G401 (cell line): ENCODE data around the gene CTAG1B. TPM values are rescaled to one million over a fixed set of nuclear protein-coding genes. Genes with fewer than 3 reads are reported as not detected.
"Not testable (repeated sequence)": the region's sequence is repeated elsewhere in the genome, so short reads cannot be mapped to it uniquely, and the experiment has no call there.

Source experiments
- DNase-seq: peaks from one replicate; pipeline ENCODE4 v3.0.0-alpha.2; 2015; ENCODE audit warnings: low spot score
- in situ Hi-C: cut with HindIII; loops from 2 replicates; pipeline ENCODE4 v1.10.0; 2016; ENCODE audit warnings: low sequenced_read_pairs, mixed read lengths
- total RNA-seq: library from RNA; depleted of rRNA; stranded (reverse); fragments of >200 nt; shearing (Covaris generic); gene quantifications from 2 replicates; pipeline ENCODE4 v1.2.3, GENCODE V29; 2014; rRNA removed

The CTAG1B gene
- total RNA-seq, 1 experiment from 2014 or later: not detected

DNA sequence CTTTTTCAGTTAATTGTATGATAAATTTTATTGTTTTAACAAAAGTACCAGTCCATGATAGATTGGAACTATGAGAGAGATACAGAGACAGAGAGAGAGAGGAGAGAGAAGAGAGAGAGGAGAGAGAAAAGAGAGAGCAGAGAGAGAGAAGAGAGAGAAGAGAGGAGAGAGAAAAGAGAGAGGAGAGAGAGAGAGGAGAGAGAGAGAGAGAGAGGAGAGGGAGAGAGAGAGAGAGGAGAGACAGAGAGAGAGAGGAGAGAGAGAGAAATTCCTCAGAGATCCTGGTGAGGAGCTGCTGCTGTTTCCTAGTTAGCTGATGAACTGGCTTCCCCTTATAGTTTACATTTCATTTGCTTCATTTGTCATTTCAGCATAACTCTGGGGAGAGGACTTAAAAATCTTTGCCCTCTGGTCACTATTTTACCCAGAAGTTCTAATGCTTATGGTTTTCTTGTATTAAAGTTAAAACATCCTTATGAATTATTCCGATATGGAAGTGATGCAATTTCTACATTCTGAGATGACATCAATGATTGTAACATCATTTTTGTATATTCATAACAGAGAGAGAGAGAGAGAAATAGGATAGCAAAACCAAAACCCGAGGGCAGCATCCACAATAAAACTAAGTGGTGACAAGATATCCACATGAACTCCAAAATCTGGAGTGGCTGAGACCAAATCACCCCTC, 23.4 kb downstream of the CTAG1B start:
- in situ Hi-C loops: no loop called here
- DNase-seq: no peak

DNA sequence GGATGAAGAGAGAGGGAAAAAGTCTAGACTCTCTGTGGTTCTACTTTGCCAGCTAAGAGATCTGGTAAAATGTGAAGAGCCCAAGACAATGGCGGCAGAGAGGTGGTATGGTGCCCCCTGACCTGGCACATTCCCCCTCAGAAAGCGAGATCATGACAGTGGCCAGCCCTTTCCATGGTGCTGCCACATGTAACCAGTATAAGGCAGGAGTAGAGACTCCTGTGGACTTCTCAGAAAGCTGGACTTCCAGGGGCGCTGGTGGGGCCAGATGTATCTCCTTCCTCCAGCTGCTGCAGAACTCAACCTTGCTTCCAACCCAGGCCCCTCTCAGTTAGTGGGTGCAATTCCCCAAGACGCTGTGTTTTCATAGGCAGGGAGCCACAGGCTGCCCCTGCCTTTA, 24.6 kb downstream of the CTAG1B start:
- DNase-seq: no peak
- in situ Hi-C loops: no loop called here

DNA sequence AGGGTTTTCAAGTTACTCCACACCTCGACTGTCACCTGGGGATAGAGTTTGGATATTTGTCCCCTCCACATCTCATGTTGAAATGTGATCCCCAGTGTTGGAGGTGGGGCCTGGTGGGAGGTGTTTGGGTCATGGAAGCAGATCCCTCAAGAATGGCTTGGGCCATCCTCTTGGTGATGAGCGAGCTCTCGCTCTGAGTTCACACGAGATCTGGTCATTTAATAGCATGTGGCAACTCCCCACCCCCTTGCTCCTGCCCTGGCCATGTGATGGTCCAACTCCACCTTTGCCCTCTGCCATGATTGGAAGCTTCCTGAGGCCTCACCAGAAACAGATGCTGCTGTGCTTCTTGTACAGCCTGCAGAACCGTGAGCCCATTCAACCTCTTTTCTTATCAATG, 25.9 kb downstream of the CTAG1B start:
- DNase-seq: no peak
- in situ Hi-C loops: no loop called here

DNA sequence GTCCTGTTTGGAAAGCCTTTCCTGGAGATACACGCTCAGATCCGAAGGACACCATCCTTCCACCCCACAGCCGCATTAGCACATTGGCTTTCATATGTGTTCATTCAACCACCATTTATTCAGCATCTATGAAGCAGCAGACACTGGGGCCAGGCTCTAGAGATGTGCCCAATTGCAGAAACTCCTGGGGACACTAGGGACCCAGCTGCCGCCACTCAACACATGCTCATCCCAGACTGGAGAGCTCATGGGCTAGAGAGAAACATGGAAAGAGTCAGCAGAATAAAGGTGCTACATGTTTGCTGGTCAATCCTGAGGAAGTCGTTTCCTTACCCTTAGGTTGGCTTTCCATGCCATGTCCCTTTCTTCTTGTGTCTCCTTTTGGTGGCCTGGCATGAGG, 26.6 kb downstream of the CTAG1B start:
- no peak for DNase-seq
- in situ Hi-C loops: no loop called here

DNA sequence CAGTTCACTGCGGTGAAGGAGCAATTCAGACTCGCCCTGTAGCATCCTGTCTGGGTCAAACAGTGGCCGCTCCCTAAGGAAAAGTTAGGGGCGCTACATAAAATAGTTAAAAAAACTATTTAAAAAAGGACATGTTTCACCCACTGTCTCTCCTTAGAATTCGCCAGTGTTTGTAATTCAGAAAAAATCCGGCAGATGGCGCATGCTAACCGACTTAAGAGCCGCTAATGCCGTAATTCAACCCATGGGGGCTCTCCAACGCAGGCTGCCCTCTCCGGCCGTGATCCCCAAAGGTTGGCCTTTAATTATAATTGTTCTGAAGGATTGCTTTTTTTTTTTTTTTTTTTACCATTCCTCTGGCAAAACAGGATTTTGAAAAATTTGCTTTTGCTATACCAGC, 28.7 kb downstream of the CTAG1B start:
- in situ Hi-C loops, DNase-seq: not testable (repeated sequence)

DNA sequence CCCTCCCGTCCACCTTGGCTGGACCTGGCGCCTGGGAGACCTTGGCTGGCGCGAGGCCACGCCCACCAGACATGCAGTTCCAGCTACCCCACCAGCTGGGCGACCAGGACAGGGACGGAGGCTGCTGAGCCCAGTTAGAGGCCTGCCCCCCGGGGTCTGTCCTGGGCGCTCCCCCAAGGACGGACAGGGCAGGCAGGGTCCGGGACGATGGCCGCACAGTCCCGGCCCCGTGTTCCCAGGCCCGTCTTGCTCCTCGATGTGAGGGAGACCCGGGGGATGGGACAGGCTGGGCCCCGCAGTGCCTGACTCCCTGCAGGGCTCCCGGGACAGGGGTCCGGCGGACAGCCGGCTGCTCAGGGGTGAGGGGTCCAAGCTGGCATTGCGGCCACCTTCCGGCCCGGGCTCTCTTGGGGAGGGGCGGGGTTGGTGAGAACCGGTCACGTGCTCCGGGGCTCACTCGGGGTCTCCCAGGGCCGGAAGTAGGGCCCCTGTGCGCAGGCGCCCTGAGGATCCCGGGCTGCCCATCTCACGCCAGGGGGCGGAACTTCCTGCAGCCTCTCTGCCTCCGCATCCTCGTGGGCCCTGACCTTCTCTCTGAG, 34.4 kb downstream of the CTAG1B start, which contains the start of gene CTAG1A:
Gene CTAG1A, plus strand, starts transcription at position 549 of the 599 bp plus-strand sequence. CDS start 74 bp downstream, outside the sequence.
- in situ Hi-C loops, DNase-seq: not testable (repeated sequence)

DNA sequence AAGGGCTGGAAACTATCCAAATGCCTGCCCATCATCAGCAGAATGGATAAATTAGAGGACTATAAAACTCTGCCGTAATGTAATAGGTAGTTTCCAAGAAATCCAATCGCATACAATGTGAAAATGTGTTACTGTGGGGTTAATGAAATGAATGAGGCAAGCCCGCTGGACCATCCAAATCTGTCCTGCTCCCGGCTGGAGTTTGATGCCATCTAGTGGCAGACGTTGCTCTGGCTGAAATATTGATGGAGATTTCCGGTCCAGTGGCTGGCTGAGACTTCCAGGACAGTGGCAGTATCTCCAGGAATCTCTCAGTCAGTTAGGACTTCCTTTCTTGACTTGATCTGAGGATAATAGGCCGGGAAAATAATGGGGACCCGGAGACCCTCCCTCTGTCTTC, 36.1 kb downstream of the CTAG1B start:
- DNase-seq, in situ Hi-C loops: not testable (repeated sequence)

DNA sequence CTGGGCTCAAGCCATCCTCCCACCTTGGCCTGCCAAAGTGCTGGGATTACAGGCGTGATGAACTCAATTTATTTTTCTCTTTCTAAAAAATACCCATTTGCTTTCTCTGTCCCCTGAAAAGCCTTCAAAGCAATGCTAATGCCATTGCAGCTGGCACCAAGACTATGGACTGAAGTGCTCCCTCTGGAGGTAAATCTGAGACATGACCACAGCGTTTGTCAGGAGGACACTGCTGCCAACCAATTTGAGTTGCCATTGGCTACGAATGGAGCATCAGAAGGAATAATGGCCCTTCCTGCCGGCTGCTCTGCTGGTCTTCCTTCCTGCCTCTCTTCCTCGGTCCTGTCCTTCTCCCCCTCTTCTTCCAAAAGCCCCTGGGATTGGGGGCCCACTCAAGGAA, 44.0 kb downstream of the CTAG1B start:
- in situ Hi-C loops, DNase-seq: not testable (repeated sequence)

DNA sequence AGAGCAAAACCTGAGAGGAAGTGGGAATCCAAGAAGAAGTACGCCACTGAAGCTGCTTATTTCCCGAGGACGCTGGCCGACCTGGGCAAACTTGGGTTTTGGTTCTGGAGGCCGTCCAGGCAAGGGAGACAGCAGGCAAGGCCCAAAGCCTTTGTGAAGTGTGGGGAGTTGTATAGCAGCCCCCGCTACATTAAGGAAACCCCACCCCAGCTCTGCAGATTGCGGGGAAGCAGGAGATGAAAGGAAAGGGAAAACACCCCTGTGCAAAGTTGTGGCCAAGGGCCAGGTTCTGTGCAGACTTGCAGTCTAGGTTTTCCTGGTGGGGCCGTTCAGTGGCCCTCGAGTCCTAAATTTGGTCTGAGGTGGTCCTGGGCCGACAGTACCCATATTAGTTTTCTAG, 46.0 kb downstream of the CTAG1B start:
- in situ Hi-C loops: not testable (repeated sequence)

DNA sequence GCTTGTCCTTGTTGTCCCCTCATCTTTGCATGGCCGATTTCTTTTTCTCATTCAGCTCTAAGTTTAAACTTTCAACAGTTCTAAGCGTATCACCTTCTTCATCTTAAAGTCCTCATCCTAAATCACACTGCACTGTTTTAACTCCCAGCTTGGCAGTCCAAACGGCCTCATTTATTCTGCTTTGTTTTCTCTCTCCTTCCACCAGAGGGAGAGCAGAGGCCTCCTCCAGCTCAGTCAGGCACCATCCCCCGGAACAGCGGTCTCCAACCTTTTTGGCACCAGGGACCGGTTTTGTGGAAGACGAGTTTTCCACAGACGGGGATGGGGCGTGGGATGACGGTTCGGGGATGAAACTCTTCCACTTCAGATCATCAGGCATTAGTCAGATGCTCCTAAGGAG, 48.7 kb downstream of the CTAG1B start:
- in situ Hi-C loops, DNase-seq: not testable (repeated sequence)

More for the DNA sequence above, 46.0 kb downstream of the CTAG1B start:
- not testable (repeated sequence) for DNase-seq

Other genes with a start within 250 kb of the CTAG1B start
- 811 and 832 TPM in 2 replicates for gene FLNA, start 244.6 kb downstream of the CTAG1B start, total RNA-seq
- 49.8 and 72.5 TPM in 2 replicates for gene EMD, start 240.0 kb downstream of the CTAG1B start, total RNA-seq
- 2,883 and 3,419 TPM in 2 replicates for gene RPL10, start 220.9 kb downstream of the CTAG1B start, total RNA-seq
- 20.5 and 41.3 TPM in 2 replicates for gene DNASE1L1, start 210.0 kb downstream of the CTAG1B start, total RNA-seq
- gene TAFAZZIN, start 207.7 kb downstream of the CTAG1B start, total RNA-seq: 16.9 and 39.4 TPM in 2 replicates
- 48.9 and 60.6 TPM in 2 replicates for gene ATP6AP1, start 190.6 kb downstream of the CTAG1B start, total RNA-seq
- gene GDI1, start 182.1 kb downstream of the CTAG1B start, total RNA-seq: 51.4 and 57.6 TPM in 2 replicates
- 56.1 and 63.4 TPM in 2 replicates for gene FAM50A, start 175.1 kb downstream of the CTAG1B start, total RNA-seq
- 3.6 and 6.0 TPM in 2 replicates for gene PLXNA3, start 161.0 kb downstream of the CTAG1B start, total RNA-seq
- 72.0 and 79.9 TPM in 2 replicates for gene LAGE3, start 140.0 kb downstream of the CTAG1B start, total RNA-seq
- gene UBL4A, start 132.7 kb downstream of the CTAG1B start, total RNA-seq: 48.2 and 58.1 TPM in 2 replicates
- 12.6 and 24.0 TPM in 2 replicates for gene SLC10A3, start 128.7 kb downstream of the CTAG1B start, total RNA-seq
- 47.5 and 47.8 TPM in 2 replicates for gene FAM3A, start 103.0 kb downstream of the CTAG1B start, total RNA-seq
- 32.0 and 32.9 TPM in 2 replicates for gene G6PD, start 72.4 kb downstream of the CTAG1B start, total RNA-seq
- 12.0 and 13.2 TPM in 2 replicates for gene IKBKG, start 71.7 kb downstream of the CTAG1B start, total RNA-seq
- not detected in 2 replicates for gene CTAG1A, start 34.1 kb downstream of the CTAG1B start, total RNA-seq
- gene CTAG2, start 34.3 kb upstream of the CTAG1B start, total RNA-seq: not detected in 2 replicates
- gene GAB3, start 131.8 kb upstream of the CTAG1B start, total RNA-seq: not detected in 2 replicates
- gene DKC1, start 143.6 kb upstream of the CTAG1B start, total RNA-seq: 43.6 and 56.7 TPM in 2 replicates
- 13.0 and 13.4 TPM in 2 replicates for gene MPP1, start 186.2 kb upstream of the CTAG1B start, total RNA-seq
- gene SMIM9, start 215.4 kb upstream of the CTAG1B start, total RNA-seq: not detected in 2 replicates